SIG-M5 (cell line): ENCODE data around the gene CDH16.
"Not testable (repeated sequence)": the region's sequence is repeated elsewhere in the genome, so short reads cannot be mapped to it uniquely, and the experiment has no call there.

Experiments used
- DNase-seq: peaks from one replicate; lab custom pipeline; 2025; lab: John Stamatoyannopoulos, UW

CDH16 gene, protein sequence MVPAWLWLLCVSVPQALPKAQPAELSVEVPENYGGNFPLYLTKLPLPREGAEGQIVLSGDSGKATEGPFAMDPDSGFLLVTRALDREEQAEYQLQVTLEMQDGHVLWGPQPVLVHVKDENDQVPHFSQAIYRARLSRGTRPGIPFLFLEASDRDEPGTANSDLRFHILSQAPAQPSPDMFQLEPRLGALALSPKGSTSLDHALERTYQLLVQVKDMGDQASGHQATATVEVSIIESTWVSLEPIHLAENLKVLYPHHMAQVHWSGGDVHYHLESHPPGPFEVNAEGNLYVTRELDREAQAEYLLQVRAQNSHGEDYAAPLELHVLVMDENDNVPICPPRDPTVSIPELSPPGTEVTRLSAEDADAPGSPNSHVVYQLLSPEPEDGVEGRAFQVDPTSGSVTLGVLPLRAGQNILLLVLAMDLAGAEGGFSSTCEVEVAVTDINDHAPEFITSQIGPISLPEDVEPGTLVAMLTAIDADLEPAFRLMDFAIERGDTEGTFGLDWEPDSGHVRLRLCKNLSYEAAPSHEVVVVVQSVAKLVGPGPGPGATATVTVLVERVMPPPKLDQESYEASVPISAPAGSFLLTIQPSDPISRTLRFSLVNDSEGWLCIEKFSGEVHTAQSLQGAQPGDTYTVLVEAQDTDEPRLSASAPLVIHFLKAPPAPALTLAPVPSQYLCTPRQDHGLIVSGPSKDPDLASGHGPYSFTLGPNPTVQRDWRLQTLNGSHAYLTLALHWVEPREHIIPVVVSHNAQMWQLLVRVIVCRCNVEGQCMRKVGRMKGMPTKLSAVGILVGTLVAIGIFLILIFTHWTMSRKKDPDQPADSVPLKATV

DNA sequence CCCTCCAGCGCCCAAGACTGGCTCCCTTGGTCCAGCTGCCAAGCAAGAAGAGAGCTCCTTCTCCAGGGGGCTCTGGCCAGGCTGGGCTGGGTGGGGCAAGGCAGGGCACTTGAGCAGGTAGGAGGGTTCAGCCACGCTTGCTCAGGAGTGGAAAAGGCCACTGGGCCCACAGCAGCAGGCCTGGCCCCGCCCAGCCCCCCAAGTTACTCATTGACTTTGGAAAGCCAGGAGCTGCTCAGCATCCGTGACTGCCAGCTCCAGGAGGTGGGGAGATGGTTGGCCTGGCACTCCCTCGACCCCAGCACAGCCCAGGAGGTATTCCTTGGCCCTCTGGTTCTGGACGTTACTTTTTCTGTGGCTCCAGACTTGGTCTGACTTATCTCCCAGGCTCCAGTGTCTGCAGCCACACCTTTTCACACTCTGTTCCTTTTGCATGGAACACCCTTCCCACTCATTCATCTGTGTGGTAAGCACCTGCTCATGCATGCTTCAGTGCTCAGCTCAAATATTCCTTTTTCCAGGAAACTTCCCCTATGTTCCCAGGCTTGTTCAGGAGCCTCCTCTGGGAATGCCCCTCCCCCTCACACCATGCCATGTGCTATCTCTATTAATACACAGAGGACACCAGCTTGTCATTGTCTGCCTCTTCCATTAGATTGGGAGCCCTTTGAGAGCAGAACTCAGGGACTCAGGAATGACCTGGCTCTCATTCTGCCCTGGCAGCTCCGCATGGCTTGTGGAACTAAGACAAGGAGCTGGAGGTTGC lies at the start of gene CDH16:
Gene CDH16 (minus strand): TSS at position 83 of the 766 bp plus-strand sequence. CDS start 820 bp downstream, outside the sequence.
- DNase-seq = no peak

DNA sequence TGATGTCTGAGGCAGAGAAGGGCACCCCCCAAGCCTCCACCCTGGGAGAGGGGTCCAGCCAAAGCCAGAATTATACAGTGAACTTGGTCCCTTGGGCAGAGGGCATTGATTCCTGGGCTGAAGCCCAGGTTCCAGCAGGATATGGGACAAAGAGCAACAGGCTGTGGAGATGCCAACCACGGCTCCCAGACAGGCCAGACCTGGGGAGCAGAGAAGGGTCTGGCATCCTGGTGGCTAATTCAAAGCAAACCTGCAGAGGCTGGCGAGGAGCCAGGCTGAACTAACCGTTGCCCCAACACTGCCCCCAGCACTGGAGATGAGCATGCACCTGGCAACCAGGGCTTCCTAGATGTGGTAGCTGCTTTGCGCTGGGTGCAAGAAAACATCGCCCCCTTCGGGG lies 45.4 kb upstream of the CDH16 start:
- no peak for DNase-seq

DNA sequence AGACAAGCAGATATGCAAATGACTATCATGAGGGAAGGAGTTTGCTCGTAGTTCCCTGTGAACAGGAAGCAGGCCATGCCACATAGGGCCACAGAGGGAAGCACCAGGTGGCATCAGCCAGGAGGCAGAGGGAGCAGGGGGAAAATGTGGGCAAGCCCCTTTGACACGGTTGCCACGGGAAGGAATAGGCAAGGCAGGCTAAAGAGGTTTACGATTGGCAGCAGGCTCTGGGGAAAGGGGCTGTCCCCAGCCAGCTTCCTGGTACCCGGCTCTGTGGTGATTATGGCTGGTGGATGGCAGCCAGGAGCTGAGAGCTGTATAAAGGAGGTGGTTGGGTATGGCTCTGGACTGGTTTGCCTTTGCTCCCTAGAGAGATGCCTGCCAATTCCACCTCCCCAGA lies 43.2 kb upstream of the CDH16 start:
- no peak for DNase-seq

DNA sequence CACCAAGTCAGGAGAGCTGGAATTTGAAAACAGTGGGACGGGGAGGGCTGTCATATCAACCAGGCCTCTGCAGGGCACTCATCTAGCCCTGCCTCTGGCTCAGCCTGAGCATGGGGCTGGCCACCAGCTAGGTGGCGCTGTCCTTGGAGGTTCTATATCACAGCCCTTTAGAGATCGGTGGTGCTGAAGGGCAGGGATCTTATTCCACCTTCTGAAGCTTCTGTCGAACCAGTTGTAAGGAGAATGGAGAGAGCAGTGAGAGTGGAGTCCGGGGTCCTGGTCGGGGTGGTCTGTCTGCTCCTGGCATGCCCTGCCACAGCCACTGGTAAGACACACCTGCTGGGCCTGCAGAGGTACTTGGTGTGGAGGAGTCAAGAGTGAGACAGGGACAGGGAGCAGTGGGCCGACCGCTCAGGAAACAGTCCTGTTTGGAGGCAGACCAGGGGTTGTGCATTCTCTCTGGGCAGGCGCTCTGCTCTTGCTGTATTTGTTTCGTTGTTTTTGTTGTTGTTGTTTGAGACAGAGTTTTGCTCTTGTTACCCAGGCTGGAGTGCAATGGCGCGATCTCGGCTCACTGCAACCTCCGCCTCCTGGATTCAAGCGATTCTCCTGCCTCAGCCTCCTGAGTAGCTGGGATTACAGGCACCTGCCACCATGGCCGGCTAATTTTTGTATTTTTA lies 42.5 kb upstream of the CDH16 start, which contains the start of gene CES3:
Gene CES3 (plus strand): TSS at position 202 of the 680 bp plus-strand sequence. CDS start 42 bp downstream, at position 244.
- no peak for DNase-seq

DNA sequence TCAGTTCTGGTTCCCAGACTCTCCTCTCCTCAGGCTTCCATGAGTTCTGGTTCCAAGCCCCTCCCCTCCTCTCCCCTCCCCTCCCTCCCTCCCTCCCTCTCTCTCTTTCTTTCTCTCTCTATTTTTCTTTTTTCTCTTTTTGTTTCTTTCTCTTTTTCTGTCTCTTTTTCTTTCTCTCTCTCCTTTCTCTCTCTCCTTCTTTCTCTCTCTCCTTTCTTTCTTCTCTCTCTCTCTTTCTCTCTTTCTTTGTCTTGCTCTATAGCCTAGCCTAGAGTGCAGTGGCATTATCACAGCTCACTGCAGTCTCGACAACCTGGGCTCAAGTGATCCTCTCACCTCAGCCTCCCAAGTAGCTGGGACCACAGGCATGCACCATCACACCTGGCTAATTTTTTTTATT lies 41.6 kb upstream of the CDH16 start:
- DNase-seq = no peak

DNA sequence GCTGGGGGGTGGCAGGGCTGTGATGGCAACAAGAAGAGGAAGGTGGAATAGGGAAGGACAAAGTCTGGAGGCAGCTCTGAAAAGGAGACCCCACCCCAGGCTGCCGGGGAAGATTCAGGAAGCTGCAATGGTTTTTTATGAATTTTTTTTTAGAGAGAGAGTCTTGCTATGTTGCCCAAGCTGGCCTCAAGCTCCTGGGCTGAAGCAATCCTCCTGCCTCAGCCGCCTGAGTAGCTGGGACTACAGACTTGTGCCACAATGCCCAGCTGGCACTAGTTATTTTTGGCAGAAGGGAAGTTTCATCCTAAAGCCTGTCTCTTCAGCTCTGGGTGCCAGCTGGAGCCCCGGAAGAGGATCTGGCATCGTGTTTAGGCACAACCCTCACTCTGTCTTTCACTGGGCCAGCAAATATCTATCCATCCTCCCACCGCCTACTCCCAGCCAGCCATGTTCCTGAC lies 41.0 kb upstream of the CDH16 start:
- no peak for DNase-seq

DNA sequence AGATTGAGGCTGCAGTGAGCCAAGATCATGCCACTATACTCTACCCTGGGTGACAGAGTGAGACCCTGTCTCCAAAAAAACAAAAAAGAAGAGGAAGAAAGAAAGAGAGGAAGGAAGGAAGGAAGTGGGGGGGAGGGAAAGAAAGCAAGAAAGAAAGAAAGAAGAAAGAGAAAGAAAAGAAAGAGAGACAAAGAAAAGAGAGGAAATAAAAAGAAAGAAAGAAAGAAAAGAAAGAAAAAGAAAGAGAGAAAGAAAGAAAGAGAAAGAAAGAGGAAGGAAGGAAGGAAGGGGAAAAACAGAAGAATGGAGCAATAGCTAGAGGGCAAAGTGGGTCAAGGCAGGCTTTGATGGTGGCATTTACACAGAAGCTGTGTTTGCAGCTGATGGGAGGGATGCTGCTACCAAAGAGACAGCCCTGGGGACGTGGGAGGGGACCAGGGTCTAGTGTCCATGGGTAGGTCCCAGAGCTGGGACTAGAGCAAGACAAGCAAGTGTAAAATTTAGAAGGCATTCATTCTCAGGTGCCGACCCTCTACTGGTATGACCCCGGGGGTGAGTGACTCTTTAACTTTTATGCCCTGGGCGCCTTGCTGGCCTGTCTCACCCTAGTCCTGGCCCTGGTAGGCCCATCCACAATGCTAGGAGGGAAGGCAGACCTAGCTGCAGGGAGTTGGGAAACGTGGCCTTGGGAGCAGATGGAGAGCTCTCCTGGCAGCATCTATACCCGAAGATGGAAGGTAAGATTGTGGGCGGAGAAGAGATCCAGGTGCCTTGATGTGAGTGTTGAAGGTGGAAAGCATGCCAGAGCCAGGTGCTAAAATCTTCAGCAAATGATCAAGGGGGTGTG lies 40.4 kb upstream of the CDH16 start:
- no peak for DNase-seq

DNA sequence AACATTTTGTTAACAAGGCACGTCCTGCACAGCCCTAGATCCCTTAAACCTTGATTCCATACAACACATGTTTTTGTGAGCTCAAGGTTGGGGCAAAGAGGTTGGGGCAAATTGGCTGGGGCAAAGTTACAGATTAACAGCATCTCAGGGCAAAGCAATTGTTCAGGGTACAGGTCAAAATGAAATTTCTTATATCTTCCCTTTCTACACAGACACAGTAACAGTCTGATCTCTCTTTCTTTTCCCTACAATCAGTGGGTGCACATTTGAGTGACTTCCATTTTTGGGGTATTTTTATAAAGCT lies 37.4 kb upstream of the CDH16 start:
- not testable (repeated sequence) for DNase-seq

DNA sequence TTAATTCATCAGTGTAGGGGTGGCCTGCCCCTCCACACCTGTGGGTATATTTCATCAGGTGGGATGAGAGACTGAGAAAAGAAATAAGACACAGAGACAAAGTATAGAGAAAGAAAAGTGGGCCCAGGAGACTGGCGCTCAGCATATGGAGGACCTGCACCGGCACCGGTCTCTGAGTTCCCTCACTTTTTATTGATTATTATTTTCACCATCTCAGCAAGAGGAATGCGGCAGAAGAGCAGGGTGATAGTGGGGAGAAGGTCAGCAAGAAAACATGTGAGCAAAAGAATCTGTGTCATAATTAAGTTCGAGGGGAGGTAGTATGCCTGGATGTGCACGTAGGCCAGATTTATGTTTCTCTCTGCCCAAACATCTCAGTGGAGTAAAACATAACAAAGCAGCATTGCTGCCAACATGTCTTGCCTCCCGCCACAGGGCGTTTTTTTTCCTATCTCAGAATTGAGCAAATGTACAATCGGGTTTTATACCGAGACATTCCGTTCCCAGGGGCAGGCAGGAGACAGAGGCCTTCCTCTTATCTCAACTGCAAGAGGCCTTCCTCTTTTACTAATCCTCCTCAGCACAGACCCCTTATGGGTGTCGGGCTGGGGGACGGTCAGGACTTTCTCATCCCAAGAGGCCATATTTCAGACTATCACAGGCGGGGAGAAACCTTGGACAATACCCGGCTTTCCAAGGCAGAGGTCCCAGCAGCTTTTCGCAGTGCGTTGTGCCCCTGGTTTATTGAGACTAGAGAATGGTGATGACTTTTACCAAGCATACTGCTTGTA lies 36.9 kb upstream of the CDH16 start:
- DNase-seq = not testable (repeated sequence)

DNA sequence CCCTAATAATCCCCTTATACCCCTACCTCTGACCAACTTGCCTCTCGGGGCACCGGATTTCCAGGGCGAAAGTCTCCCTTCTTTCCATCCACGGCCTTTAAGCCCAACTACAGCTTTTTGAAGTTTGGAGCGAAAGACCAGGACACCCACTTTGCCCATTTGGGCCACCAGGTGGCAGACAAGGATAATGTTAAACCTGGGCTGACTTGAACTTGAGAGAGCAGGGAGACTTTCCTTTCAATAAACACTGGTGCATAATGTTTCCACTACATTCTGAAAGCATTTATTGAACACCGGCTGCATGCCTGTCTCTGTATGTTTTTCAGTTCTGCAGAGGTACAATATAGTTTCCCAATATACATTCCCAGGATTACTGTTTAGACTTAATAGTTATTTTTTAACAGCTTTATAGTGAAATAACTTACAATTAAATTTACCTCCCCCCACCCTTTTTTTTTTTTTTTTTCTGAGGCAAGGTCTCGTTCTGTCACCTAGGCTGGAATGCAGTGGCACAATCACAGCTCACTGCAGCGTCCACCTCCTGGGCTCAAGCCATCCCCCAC lies 35.5 kb upstream of the CDH16 start:
- DNase-seq = no peak

DNA sequence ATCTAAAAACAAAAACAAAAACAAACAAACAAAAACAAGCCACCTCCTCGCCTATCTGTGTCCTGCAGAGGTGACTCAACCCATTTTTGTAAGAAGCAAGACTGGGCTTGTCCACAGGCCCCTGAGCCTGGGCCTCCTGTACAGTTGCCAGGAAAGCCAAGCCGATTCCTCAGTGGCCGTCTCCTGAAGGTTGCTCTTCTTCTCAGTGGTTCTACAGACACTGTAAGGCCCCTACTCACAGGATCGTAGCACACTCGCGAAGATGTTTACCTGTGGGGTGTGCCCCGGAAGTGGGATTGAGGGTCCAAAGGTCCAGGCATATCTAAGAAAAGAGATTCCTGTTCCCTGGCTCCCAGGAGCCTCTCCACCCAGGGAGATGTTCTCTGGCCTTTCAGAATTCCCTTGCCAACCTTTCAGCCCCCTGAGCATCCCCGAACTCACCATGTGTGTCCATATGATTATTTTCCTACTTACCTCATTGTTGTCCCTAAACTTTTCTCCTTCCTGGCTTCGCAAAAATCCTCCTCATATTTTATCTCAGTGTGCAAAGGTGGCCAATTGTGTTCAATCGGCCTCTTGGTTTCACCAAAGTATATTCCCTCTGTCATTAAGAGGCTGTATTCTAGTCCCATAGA lies 34.9 kb upstream of the CDH16 start:
- DNase-seq = no peak

DNA sequence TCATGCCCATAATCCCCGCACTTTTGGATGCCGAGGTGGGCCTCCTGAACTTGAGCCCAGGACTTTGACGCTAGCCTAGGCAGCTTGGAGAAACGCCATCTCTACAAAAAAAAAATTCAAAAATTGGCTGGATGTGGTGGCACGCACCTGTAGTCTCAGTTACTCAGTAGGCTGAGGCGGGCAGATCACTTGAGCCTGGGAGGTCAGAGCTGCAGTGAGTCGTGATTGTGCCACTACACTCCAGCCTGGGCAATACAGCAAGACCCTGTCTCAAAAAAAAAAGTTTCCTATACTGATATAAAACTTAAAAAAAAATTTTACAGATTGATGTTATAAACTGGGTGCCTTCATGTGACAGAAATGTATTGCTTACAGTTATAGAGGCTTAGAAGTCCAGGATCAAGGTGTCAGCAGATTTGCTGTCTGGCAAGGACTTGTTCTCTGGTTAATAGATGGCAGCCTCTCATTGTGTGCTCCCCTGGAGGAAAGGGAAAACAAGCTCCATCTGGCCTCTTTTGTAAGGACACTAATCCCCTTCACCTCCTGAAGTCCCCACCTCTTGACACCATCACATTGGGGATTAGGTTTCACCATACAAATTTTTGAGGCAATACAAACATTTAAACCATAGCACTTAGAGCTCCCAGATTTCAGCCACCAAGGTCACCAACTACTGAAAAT lies 33.9 kb upstream of the CDH16 start:
- DNase-seq = no peak

DNA sequence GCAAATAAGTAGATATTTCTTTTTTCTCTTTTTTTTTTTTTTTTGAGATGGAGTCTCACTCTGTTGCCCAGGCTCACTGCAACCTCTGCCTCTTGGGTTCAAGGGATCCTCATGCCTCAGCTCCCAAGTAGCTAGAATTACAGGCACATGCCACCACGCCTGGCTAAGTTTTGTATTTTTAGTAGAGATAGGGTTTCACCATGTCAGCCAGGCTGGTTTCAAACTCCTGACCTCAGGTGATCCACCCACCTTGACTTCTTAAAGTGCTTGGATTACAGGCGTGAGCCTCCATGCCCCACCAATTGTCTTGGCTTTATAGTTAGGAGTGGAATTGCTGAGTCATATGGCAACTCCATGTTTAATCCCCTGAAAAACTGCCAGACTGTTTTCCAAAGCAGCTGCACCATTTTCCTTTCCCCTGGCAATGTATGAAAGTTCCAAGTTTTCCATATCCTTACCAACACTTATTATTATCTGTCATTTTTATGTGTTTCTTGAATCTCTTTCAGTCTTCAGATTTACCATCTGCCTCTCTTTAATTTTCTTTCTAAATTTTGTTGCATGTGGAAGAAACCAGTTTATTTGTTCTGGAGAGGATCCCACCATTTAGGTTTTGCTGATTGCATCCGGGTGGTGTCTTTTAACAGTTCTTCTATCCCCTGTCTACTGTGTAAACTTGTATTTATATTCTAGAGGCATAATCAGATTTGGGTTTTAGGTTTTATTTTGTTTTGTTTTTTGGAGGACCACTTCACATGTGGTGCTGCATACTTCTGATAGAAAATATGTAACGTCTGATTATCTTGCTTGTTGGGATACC lies 32.5 kb upstream of the CDH16 start:
- DNase-seq = no peak

DNA sequence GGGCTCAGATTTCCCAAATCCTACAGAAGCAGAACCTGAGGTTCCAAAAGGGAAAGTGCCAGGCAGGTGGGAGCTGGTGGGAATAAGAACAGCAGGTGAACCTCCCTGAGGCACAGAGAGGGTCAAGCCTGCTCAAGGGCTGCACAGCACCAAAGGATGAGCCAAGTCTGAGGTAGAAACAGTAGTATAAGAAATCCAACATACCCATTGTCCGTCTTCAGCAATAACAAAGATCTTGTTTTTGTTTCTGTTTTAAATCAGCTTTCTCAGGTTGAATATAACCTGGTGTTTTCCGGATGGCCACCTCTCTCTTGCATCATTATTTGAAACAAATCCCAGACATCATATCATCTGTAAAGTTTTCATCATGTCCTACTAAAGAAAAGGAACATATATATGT lies 31.8 kb upstream of the CDH16 start:
- no peak for DNase-seq

DNA sequence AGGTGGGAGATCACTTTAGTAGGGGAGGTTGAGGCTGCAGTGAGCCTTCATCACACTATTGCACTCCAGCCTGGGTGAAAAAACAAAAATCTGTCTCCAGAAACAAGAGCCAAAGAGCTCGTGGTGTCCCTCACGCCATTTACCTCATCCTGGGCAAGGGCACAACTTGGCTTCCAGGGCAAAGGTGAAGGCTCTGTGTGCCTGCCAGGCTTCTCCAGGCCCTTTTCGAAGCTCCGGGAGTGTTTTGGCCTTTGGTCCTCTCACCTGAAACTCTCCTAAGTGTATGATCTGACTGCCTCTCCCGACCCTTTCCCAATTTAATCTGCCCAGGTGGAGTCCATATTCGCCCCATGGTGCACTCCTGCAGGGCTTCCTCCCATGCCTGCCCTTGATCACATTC lies 30.8 kb upstream of the CDH16 start:
- DNase-seq = no peak

DNA sequence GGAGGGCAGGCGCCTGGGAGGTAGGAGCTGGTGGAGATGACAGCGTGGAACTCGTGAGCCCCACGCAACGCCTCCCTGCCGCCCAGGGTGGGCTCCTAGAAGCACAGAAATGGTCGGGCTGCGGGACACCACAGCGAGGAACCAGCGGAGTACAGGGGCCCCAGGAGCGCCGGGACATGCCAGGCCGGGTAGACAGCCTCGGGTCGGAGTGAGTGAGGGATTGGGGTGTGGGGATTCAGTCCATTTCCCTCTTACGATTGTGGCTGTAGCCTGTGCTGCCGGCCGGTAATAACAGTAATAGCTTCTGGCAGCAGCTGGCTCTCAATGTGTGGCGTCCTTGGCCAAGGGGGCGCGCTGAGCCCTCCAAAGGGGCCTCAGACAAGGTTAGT lies 30.1 kb upstream of the CDH16 start:
- DNase-seq = no peak

DNA sequence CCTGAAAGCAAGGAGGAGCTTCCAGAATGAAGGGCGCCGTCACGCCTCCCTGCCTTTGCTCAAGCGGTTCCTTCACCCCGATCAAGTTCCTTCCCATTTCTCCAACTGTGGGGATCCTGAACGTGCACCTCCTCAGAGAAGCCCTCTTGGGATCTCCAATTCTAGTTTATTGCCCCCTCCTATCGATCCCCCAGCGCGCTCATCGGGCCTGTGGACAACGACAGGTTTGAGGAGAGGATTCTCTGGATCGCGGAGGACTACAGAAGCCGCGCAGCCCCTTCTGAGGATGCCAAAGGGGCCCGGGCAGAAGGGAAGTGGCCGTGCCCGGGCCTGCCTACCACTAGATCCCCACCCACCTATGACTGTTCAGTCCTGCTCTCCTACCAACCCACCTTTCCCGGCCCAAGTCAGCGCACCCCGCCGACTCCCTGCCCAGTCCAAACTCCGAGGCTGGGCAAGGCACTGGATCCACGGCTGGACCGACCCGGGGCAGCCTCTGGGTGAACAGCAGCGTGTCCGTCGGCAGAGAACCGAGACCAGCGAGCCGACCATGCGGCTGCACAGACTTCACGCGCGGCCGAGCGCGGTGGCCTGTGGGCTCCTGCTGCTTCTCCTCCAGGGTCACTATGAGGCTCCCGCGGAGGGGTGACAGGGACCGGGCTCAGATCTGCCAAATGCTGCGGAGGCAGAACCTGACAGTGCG lies 29.6 kb upstream of the CDH16 start:
- no peak for DNase-seq
